IPS-11a (cell line): ENCODE measurements around the gene PODXL.

Experiments used
- H3K4me3 ChIP-seq: one replicate; pipeline ENCODE4 v1.5.1; 2013; ENCODE audit warnings: low read depth, low read length, control low read depth

PODXL gene

GRCh38 chr7:131556053-131556908, at the start of gene PODXL:
PODXL (minus strand) TSS chr7:131556628; CDS start chr7:131556359, 269 bp downstream.
- peak within 1 kb of the TSS; percentile 87 for H3K4me3 ChIP-seq

DNA sequence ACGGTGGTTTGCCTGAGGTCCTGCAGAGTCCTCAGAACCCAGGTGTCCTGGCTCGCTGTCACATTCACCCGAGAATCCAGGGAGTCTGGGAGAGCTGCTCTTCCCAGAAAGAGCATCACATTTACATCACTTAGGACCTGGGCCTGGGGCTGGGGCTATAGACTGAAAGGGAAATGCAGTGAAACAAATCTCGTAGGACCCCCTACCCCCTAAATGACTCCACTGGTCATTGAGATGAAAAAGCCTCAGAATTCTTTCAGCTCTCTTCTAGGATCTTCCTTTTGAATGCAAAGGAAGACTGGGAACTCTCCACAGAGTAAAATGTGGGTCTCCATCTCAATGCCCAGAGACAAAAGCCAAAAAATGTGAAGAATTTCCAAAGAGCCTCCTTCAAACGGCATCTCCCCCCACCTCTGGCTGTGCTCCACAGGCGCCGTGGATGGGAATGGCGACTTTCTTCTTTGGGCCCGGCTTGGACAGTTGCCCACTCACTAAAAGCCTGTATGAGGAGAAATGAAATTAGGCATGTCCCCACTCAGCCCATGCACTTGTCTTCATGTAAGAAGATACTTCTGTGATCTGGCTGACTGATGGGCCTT, 49.0 kb upstream of the PODXL start:
- no peak overlapping the region for H3K4me3 ChIP-seq

GRCh38 chr7:131604841-131605279, 48.4 kb upstream of the PODXL start:
- no peak overlapping the region for H3K4me3 ChIP-seq

- no peak overlapping the region for H3K4me3 ChIP-seq
These were observed 47.5 kb upstream of the PODXL start for GRCh38 chr7:131603932-131604331.

GRCh38 chr7:131602994-131603372, 46.6 kb upstream of the PODXL start:
- H3K4me3 ChIP-seq, result no peak overlapping the region

DNA sequence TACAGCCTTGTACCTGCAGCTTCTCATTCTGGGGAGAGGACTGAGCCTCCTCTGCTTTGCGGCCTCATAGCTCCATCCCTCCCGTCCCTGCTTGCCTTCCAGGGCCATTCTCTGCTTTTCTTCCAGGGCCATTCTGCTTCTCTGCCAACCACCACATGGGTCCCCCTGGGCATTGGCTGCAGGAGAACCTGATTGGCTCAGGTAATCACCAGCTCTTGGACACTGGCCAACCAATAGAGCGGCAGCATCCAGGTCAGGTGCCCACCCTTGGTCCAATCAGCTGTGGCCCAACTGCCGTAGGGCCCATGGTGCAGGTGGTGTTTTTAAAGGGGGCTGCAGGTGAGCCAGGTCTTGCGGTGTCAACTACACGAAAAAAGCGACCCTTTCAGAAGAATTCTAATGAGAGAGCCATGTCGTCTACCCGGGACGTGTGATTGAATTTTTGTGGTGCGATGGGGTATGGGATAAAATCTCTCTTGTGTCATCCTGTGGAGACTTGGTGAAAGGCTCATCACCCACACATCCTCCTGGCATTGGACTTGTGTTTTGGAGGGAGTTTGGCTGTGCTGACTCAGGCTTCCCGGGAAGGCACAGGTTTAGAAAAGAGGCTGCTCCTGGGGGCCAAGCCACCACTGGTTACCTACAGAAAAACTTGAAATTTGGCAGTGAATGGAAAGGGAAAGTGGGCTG, 46.0 kb upstream of the PODXL start:
- H3K4me3 ChIP-seq, result no peak overlapping the region

DNA sequence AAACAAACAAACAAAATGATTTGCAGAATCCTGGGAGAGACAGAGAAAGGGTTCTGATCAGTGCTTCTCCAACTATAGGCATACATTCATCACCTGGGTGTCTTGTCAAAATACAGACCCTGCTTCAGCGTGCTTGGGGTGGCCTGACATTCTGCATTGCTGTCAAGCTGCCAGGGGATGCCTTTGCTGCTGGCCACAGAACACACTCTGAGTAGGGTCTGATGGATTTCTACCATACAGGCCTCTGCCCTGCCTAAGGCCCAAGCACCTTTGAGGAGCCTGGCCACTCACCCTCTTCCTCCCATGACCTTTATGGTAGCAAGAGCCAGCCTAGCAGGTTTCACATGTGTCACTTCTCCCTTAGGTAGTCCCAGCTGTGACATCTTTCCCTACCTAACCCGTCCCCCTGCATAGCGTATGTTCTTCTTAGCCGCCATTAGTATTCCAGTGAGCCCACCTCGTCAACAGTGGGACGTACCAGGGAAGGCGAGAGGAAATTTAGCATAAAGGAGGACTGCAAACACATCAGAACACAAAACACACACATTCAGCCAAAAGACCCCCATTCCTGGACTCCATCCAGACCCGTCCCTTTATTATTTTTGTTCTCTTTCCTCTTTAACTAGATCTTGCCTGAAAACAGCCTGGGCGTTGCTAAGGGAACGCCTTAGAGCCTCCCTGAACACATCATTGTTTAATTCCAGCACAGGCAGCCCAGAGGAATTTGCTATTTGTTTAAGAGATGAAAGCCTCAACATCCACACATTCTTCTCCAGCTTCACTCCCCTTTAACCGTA, 43.9 kb upstream of the PODXL start:
- no peak overlapping the region for H3K4me3 ChIP-seq

DNA sequence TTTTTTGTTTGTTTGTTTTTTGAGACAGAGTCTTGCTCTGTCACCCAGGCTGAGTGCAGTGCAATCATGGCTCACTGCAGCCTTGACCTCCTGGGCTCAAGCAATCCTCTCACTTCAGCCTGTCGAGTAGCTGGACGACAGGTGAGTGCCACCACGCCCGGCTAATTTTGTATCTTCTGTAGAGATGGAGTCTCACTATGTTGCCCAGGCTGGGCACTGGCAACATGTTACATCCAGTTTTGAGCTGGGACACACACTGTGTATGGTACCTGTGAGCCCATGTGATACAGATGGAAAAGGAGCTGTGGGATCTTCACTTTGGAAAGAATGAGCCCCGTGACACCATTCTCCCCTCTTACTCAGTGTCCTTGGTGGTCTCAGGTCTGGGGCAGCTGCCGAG, 40.4 kb upstream of the PODXL start:
- H3K4me3 ChIP-seq, result no peak overlapping the region

DNA sequence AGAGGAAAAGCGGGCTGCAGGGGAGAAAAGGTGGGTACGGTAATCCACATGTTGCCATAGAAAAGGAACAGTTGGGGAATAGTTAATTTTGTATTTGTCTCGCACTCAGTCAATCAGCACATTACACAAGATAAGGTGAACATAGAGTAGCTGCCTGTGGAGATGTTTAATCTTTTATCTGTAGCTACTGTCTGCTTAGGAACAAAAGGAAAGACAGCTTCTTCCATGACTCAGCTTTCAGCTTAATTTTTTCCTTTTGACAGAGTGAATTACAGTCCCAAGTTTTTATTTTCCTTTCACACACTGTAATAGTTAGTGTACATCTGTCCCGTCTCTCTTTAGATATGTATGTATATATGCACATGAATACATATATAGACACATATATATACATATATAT, 39.3 kb upstream of the PODXL start:
- H3K4me3 ChIP-seq, result no peak overlapping the region

- H3K4me3 ChIP-seq, result no peak overlapping the region
These were observed 35.4 kb upstream of the PODXL start for GRCh38 chr7:131591687-131592319.

DNA sequence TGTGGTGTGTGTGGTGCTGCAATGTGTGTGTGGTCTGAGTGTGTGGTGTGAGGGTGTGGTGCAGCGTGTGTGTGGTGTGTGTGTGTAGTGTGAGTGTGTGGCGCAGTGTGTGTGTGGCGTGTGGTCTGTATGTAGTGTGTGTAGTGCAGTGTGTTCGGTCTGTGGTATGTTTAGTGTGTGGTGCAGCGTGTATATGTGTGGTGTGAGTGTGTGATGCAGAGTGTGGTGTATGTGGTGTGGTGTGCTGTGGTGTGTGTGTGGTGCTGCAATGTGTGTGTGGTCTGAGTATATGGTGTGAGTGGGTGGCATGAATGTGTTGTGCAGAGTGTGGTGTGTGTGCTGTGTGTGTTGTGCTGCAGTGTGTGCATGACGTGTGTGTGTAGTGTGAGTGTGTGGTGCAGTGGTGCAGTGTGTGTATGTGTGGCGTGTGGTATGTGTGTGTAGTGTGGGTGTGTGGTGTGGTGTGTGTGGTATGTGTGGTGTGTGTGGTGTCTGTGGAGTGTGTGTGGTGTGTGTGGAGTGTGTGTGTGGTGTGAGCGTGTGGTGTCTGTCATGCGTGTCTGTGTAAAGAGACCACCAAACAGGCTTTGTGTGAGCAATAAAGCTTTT, 31.0 kb upstream of the PODXL start:
- no peak overlapping the region for H3K4me3 ChIP-seq

GRCh38 chr7:131586759-131587158, 30.3 kb upstream of the PODXL start:
- no peak overlapping the region for H3K4me3 ChIP-seq

DNA sequence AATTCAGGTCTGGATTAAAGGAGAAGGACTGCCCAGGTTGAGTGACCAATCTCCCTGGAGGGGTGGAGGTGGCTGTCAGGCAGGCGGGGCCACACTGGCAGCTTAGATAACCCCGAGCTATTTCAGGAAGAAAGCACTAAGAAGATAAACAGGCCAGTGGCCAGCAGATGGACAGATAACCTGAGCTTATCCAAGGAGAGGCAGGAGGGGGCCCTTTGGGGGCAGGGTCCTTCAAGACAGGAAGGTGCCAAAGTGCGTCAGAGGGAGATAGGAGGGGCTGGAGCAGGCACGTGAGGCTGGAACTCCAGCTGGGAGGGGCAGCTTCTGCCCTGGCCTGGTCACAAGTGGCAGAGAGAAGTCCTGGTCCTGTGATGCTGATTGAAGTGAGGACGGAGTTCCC, 29.8 kb upstream of the PODXL start:
- H3K4me3 ChIP-seq, result no peak overlapping the region

- no peak overlapping the region for H3K4me3 ChIP-seq
These were observed 27.0 kb upstream of the PODXL start for GRCh38 chr7:131583430-131583829.

DNA sequence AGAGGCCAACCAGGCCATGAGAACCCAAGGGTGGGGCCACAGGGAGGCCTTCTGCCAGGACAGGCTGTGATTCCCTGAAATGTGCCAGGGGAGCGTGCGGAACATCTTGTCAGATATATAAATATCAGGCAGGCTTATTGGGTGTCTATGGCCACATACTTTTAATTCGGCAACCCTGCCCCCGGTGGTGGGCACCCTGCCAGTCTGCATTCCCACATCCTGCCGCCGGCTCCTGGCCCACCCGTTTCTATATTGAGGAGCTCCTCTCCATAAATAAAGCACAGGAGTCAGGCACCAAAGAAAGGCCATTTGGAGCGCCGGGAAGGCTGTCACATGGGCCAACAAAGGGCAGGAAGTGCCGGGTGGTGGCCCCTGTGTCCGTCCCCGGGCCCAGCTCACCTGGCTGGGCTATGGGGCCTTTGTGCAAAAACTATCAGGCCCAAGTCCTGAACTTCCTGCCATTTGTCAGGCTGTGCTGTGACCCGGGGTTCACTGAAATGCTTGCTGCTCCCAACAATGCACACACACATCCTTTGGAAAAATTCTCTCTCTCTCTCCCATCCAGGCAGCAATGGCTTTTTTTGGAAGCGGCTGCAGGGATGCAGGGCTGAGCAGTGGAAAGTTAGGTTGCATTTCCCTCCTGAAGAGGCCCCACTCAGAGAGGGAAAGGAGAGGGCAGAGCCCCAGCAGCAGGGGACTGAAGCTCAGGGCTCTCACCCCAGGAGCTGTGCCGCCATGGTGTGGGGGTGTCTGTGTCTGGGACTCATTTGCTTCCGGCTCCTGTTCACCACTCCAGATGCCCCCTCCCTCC, 25.0 kb upstream of the PODXL start:
- no peak overlapping the region for H3K4me3 ChIP-seq

DNA sequence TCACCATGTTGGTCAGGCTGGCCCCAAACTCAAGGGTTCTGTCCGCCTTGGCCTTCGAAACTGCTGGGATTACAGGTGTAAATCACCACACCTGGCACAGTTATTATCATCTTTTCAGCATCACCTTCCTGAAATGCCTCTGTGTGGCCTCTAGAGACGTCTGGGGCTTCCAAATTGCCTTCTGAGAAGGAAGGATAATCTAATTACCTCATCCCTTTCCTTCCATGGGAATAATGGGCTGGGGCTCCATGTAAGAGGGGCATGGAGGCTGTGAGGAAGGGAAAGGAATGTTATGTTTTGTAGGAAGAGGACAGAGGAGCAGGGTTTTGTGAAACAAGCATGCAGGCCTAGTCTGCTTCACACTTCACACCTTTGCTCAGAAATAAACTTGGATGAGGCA, 22.2 kb upstream of the PODXL start:
- no peak overlapping the region for H3K4me3 ChIP-seq

GRCh38 chr7:131574741-131575140, 18.3 kb upstream of the PODXL start:
- H3K4me3 ChIP-seq, result no peak overlapping the region

GRCh38 chr7:131570401-131570800, 14.0 kb upstream of the PODXL start:
- no peak overlapping the region for H3K4me3 ChIP-seq

GRCh38 chr7:131568970-131569369, 12.5 kb upstream of the PODXL start:
- H3K4me3 ChIP-seq, result no peak overlapping the region
